A673 (cell line): Measurements from ENCODE around the gene FCGR2B. TPM values are rescaled to one million over a fixed set of nuclear protein-coding genes. Genes with fewer than 3 reads are reported as not detected.
"Not testable (repeated sequence)": the region's sequence is repeated elsewhere in the genome, so short reads cannot be mapped to it uniquely, and the experiment has no call there.

Experiments
- Bru-seq: library from RNA; stranded (reverse); fragments of 400-500 nt; gene quantifications from one replicate; lab custom pipeline; 2021; lab: Mats Ljungman, UMichigan
- BruChase-seq, 2 experiments: library from RNA; stranded (reverse); fragments of 400-500 nt; gene quantifications; one replicate each; lab custom pipeline; 2021; lab: Mats Ljungman, UMichigan
- BruUV-seq: library from RNA; stranded (reverse); fragments of 400-500 nt; replicated peaks from 2 replicates; lab custom pipeline; 2021; lab: Mats Ljungman, UMichigan
- CTCF ChIA-PET: fragments of 300-600 bp; sonication (Branson Sonifier 250); formaldehyde crosslinking; loops from one replicate; lab custom pipeline; 2022; ENCODE audit warnings: antibody characterized with exemption; lab: Charles Lee
- POLR2A ChIA-PET: fragments of 300-600 bp; sonication (Branson Sonifier 250); formaldehyde crosslinking; loops from one replicate; lab custom pipeline; 2022; ENCODE audit warnings: antibody characterized with exemption; ENCODE audit not compliant: low non-redundant PET; lab: Charles Lee
- DNase-seq: peaks from one replicate; pipeline ENCODE4 v3.0.0-alpha.2; 2015; ENCODE audit warnings: low spot score
- H3K27ac ChIP-seq: fragments of 200-600 bp; sonication (generic); 2 replicates; pipeline ENCODE4 v1.5.1; 2016; ENCODE audit warnings: mixed run types, low read depth, mild to moderate bottlenecking, mixed read lengths, antibody characterized with exemption, low read length; ENCODE audit not compliant: poor library complexity, severe bottlenecking
- H3K27me3 ChIP-seq: fragments of 200-600 bp; sonication (generic); replicated peaks from 2 replicates; pipeline ENCODE4 v1.6.1; 2017; ENCODE audit warnings: mixed run types, low read depth, mild to moderate bottlenecking, mixed read lengths, antibody characterized with exemption, low read length; ENCODE audit not compliant: insufficient read depth, poor library complexity
- H3K36me3 ChIP-seq: fragments of 200-600 bp; sonication (generic); 2 replicates; pipeline ENCODE4 v1.6.1; 2016; ENCODE audit warnings: mixed run types, mild to moderate bottlenecking, mixed read lengths, antibody characterized with exemption, low read length; ENCODE audit not compliant: insufficient read depth, poor library complexity, severe bottlenecking
- H3K4me1 ChIP-seq: fragments of 200-600 bp; sonication (generic); 2 replicates; pipeline ENCODE4 v1.6.1; 2017; ENCODE audit warnings: mixed run types, mild to moderate bottlenecking, mixed read lengths, antibody characterized with exemption, low read length; ENCODE audit not compliant: insufficient read depth, poor library complexity, severe bottlenecking
- H3K4me3 ChIP-seq: fragments of 200-600 bp; sonication (generic); 2 replicates; pipeline ENCODE4 v1.5.1; 2016; ENCODE audit warnings: low read depth, mixed run types, mild to moderate bottlenecking, mixed read lengths, low read length; ENCODE audit not compliant: poor library complexity, severe bottlenecking
- H3K9me3 ChIP-seq: fragments of 200-600 bp; sonication (generic); 2 replicates; pipeline ENCODE4 v1.6.1; 2016; ENCODE audit warnings: mixed run types, low read depth, mild to moderate bottlenecking, mixed read lengths, antibody characterized with exemption, low read length; ENCODE audit not compliant: poor library complexity, severe bottlenecking
- intact Hi-C: fragments of 100-400 bp; cut with micrococcal nuclease; formaldehyde crosslinking; loops from one replicate; pipeline ENCODE4 v1.10.0; 2022; ENCODE audit not compliant: unreplicated experiment
- long read RNA-seq: library from polyadenylated mRNA; stranded (forward); transcript quantifications from one replicate; pipeline ENCODE4 v2.0.0, GENCODE V29; 2022
- total RNA-seq: library from RNA; stranded (reverse); gene quantifications from 2 replicates; pipeline ENCODE4 v1.2.3, GENCODE V29; 2021

Gene FCGR2B
- not detected in 2 replicates for total RNA-seq
- not detected for Bru-seq, nascent RNA
- not detected for BruChase-seq, experiment 1, labeled RNA remaining after a 2-hour chase
- percentile 5 among the genes with signal in this experiment for BruChase-seq, experiment 2, labeled RNA remaining after a 6-hour chase
- long read RNA-seq = 0 reads

- CTCF ChIA-PET, intact Hi-C loops, BruUV-seq, H3K9me3 ChIP-seq, H3K27ac ChIP-seq, H3K36me3 ChIP-seq, POLR2A ChIA-PET, H3K4me1 ChIP-seq, H3K27me3 ChIP-seq, H3K4me3 ChIP-seq, DNase-seq: not testable (repeated sequence)
These were observed at the start of gene FCGR2B for GRCh38 chr1:161662684-161663339. FCGR2B (plus strand) TSS chr1:161663143; CDS start chr1:161663242, 99 bp downstream.

- H3K36me3 ChIP-seq, H3K27me3 ChIP-seq, H3K9me3 ChIP-seq, POLR2A ChIA-PET, H3K4me3 ChIP-seq, CTCF ChIA-PET, DNase-seq, H3K27ac ChIP-seq, H3K4me1 ChIP-seq, BruUV-seq: not testable (repeated sequence)
- intact Hi-C loops = loop anchor here (10.0 kb wide), 1 partner anchor 82 kb away; no protein-coding TSS in a partner anchor
These were observed 46.5 kb upstream of the FCGR2B start for GRCh38 chr1:161616417-161616816.

GRCh38 chr1:161618517-161618916, 44.4 kb upstream of the FCGR2B start:
- intact Hi-C loops = loop anchor here (10.0 kb wide), 1 partner anchor 84 kb away; no protein-coding TSS in a partner anchor
- H3K36me3 ChIP-seq, H3K4me3 ChIP-seq, H3K9me3 ChIP-seq, BruUV-seq, DNase-seq, H3K4me1 ChIP-seq, H3K27me3 ChIP-seq, POLR2A ChIA-PET, CTCF ChIA-PET, H3K27ac ChIP-seq: not testable (repeated sequence)

GRCh38 chr1:161620399-161620798, 42.5 kb upstream of the FCGR2B start:
- BruUV-seq, DNase-seq, H3K27ac ChIP-seq, CTCF ChIA-PET, H3K4me1 ChIP-seq, H3K27me3 ChIP-seq, H3K9me3 ChIP-seq, POLR2A ChIA-PET, H3K36me3 ChIP-seq, intact Hi-C loops: not testable (repeated sequence)
- H3K4me3 ChIP-seq = peak overlapping the region; percentile 62

- DNase-seq = peak; percentile 88
- POLR2A ChIA-PET, H3K4me1 ChIP-seq, BruUV-seq, H3K27ac ChIP-seq, CTCF ChIA-PET, H3K36me3 ChIP-seq, intact Hi-C loops, H3K27me3 ChIP-seq, H3K9me3 ChIP-seq: not testable (repeated sequence)
- peak overlapping the region; percentile 62 for H3K4me3 ChIP-seq
These were observed 41.6 kb upstream of the FCGR2B start for GRCh38 chr1:161621181-161622000.

- H3K4me3 ChIP-seq = peak overlapping the region; percentile 62
- DNase-seq, H3K9me3 ChIP-seq, H3K27me3 ChIP-seq, H3K27ac ChIP-seq, POLR2A ChIA-PET, CTCF ChIA-PET, H3K4me1 ChIP-seq, intact Hi-C loops, BruUV-seq, H3K36me3 ChIP-seq: not testable (repeated sequence)
These were observed 40.9 kb upstream of the FCGR2B start for GRCh38 chr1:161622054-161622453.

GRCh38 chr1:161623401-161624051, 39.4 kb upstream of the FCGR2B start:
- CTCF ChIA-PET, H3K4me3 ChIP-seq, H3K9me3 ChIP-seq, H3K36me3 ChIP-seq, H3K27ac ChIP-seq, DNase-seq, H3K27me3 ChIP-seq, H3K4me1 ChIP-seq, POLR2A ChIA-PET, intact Hi-C loops, BruUV-seq: not testable (repeated sequence)
